HuH-7.5 (cell line): Measurements from ENCODE around the gene USP46.
A peak's percentile ranks its signal among the peaks of the same experiment; 100 is the strongest.

Experiments used
- DNase-seq: peaks from one replicate; pipeline ENCODE4 v3.0.0; 2011; ENCODE audit warnings: low spot score

The USP46 gene

DNA sequence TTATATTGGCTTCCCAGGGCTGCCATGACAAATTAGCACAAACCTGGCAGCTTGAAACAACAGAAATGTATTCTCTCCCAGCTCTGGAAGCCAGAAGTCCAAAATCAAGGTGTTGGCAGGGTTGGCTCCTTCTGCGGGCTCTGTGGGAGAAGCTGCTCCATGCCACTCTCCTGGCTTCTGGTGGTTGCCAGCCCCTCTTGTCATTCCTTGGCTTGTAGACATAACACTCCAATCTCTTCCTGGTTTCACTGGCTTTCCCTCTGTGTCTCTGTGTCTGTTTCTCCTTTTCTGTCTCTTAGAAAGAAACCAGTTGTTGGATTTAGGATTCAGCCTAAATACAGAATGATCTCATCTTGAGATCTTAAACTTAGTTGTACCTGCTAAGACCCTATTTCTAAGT is 85.5 kb downstream of the USP46 start:
- no peak for DNase-seq

DNA sequence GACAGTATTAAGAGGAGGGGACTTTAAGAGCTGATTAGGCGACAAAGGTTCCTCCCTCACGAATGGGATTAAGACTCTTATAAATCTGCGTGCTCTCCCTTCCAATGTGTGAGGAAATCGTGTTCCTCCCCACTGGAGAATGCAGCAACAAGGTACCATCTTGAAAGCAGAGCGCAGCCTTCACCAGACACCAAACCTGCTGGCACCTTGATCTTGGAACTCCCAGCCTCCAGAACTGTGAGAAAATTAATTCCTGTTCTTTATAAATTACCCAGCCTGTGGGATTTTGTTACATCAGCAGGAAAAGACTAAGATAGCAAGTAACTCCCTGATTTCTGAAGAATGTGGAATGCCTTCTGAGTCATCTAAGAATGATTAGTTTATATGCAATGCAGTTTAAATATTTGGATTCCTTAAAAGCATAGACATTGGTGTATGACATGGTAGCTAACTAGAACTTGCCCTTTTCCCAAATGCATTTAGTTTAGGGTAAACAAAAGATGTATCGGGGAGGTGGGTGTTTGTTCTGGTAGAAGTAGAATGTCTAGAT is 86.1 kb downstream of the USP46 start:
- DNase-seq = no peak

DNA sequence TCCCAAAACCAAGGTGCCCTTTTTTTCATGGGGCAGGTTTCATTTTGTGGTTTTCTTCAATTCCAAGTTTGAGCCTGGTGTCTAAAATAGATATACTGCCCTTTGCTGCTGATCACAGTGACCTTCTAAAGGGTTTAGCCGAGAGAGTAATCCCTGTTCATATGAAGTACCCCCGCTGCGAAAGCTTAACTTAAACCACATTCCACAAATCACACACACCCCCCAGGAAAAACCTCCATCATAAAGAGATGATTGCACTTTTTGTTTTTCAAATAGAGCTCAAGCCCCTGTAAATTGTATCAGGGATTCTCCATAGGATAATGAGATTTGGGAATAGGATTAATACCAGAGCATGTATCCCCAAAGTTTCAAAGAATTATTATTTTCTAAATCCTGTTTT is 90.8 kb downstream of the USP46 start:
- no peak for DNase-seq

DNA sequence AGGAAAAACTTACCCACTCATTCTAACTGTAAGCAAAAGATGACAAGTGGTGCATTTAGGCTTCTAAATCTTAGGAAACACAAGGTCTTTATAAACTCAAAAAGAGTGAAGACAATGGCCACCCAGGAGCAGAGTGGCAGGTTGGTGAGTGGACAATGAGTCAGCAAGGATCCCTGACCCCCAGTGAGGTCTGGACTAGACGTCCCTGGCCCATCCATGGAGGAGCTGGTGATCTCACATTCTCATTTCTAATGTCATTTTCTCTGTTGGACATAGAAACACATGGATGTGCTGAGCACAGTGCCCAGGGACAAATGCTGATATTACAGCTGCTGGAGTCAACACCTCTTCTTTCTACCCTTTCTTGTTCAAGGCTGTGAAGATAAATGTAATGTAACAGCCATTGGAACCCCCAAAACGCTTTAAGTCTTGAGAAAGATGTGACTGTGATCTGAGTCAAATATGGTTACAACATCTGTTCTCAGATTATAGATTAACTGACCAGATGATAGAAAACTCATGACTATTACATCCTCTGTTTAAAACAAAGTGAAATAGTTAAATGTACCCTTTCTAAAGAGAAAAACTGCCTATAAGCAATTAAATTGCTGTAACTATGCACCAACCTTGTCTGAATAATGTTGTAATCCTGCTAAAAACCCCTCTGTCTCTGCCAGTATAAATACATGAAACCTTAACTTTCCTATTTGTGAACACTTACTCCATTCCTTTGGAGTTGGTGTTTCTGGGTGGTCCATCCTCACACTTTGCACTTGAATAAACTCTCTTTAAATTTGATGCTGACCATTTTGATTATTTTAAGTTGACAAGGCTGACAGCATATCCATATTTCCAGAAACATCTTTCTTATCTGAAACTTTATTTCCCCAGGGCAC is 92.7 kb downstream of the USP46 start:
- DNase-seq = no peak

DNA sequence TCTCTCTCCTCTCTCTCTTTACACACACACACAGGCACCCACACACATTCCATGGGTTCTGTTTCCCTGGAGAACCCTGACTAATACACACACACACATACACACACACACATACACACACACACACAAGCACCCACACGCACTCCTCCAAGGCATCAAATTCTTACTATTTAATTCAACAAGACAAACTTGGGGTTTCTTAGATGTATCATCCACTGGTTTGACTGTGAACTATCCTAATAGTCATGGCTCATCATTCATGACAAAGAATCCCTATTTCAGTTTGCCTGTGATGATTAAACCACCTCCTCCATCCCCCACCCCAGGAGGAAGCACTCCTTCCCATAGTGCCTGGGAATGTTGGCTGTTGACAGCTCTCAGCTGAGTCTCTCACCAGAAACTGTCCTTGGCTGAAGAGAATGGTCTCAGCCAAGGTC is 98.2 kb downstream of the USP46 start:
- no peak for DNase-seq

DNA sequence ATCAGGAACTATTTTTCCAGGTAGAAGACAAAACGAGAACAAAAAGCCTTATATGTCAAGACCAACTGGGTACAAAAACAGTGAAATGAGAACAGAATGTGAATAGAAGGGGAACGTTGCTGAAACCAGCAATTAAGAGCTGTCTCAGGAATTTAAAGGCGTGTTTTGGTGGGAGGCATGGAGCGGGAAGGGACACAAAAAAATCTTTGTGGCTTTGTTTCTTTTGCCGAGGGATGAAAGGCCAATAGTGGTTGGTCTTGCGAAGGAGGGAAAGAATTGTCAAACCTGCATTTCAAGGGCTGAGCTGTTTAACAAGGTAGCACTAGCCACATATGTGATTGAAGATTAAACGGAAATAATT is 103.8 kb downstream of the USP46 start:
- no peak for DNase-seq

DNA sequence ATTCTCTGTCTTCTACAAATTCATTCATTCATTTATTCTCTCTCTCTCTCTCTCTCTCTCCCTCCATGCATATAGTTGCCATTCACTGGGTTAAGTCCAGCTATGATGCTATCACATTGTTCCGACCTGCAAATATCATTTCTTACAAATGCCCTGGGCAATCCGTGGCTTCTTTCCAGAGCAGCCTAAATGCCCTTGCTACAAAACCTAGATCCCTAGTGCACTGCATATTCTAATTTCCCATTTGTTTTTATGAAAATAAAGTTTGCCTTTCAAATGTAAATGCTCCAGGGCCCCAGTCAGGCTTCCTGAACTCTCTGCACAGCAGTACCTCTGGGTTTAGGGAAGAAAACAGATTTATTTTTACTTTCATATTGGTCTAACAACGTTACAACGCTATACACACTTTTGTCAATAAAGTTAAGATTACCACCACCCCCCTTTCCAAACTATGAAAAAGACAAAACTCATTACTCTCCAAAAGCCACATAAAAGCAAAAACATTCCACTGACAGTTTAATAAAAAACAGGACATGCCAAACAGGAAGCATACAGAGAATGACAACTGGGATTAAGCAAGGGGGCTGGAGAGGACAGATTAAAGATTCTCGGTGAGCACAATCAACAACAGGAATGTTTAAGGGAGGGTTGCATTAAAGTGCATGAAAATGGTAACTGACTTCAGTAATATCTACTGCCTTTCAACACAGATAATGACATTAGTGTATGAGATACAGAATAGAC is 104.3 kb downstream of the USP46 start:
- no peak for DNase-seq

DNA sequence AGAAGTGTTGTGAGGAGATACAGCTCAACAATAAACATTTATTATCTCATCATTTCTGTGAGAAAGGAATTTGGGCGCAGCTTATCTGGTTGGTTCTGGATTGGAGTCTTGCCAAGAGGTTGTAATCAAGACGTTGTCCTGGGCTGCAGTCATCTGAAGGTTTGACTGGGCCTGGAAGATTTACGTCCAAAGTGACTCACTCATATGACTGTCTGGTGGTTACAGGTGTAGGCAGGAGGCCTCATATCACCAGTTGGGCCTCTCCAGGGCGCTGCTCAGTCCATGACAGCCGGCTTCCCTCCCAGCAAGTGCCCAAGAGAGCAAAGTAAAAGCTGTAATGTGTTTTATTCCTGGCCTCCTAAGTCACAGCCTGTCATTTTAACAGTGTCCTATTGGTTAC is 106.3 kb downstream of the USP46 start:
- no peak for DNase-seq

DNA sequence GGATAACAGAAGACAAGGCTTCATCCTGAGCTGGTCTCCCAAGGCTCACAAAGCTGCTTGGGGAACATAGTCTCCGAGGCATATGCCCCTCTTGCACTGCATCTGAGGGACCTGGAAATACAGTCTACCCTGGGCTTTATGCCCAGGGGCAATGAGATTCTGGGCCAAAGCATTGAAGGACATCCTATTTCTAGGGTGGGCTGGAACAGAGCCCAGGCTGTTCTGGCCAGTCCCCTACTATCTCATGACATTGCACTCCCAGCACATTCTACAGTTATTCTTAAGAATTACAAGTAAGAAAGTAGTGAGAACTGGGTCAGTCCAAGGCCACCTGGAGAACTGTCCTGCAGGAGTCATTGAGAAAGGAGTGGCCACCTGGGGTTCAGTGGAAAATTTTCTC is 107.6 kb downstream of the USP46 start:
- DNase-seq = no peak

DNA sequence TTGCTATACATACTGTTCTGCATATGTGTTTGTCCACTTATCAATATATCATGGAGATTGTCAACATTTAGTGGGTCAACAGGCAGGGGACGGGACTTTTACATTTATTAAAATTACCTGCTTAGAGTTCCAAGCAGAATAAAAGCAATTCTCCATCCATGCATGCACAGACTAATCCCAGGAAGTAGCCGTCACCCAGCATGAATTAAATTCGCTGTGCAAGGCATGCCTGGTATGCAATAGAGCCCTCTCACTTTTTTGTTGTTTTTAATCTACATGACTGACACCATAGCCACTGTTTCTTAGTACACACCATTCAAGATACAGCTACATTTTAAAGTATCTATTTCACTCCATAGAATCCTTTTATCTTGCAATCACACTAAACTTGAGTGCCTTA is 108.9 kb downstream of the USP46 start:
- no peak for DNase-seq

DNA sequence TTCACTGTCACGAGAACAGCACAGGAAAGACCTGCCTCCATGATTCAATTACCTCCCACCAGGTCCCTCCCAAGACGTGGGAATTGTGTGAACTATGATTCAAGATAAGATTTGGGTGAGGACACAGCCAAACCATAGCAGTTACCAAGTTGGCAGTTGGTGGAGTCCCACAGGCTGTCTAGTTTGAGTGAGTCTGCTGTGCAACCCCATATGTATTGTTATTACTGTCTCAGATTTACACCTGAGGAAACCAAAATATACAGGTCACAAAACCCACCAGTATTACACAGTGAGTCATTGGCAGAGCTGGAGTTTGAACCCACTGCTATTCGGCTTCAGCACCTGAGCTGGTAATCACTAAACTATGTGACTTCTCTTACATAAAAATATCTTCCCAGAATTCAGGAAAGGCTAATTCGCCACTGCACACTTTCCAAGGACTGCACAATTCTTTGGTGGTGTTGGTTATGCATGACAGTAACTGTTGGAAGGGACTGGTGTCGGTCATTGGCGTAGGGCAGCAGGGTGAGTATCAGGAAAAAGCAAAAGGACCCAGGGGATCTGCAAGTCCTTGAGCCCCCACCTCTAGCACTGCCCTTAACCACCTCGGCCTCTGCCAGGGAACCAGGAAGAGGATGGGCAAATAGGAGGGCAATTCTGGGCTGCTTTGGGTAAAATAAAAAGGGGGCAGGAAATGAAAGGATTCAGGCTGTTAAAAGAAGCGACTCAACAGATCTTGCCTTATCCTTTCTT is 110.1 kb downstream of the USP46 start:
- no peak for DNase-seq

DNA sequence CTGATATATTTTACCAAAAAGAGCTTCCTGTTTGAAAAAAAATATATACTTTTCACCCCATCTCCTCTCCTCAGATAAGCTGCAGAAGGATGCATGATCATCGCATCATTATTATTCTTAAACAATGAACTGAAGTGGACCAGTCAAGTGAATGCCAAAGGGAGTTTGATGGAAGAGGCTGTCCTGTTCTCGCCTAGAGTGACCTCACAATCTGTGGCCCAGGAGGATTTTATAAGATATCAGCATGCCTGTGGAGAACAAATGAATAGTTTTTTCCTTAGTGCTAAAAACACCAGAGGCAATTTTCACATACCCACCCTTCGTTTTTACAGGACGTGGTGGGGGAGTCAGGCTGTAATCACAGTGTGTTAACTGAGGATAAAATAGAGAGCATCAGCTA is 112.7 kb downstream of the USP46 start:
- DNase-seq = no peak

DNA sequence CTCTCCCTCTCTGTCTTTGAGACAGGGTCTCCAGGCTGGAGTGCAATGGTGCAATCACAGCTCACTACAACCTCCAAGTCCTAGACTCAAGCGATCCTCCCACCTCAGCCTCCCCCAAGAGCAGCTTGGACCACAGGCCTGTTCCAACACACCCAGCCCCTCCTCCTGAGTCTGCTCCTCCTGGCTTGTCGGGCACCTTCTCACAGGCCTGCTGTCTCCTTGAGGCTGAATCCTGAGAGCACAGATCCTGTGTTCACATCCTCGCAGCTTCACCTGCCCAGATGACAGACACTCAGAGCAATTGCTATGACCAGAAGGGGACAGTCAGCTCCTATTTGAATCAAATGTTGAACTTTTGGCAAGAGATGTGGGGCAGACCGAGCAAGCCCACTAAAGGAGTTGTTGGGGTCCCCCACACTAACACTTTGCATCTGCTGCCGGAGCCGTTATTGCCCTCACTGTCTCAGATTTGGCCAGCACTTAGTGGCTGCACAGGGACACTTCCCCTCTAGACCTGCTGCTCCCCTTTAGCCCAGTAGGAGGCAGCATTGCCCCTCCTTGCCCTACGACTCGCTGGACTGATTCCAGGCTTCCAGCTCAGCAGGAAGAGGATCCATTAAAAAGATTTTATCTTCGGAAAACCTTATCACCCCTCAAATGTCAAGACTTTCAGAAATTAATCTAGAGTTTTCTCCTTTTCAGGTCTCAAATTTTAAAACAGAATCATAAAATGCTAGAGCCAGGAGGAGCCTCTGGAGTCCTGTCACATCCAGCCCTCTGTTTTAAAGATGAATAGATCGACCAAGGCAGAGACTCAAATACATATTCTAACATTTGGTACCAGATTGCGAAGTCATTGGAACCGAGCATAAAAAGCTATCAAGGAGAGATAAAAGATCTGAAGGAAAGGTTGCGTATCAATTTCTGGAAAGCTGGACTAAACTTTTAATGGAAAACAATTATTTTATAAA is 113.7 kb downstream of the USP46 start:
- DNase-seq = peak; percentile 85
